PC-9 (cell line): ENCODE measurements around the gene HOXD4. TPM values are rescaled to one million over a fixed set of nuclear protein-coding genes. Genes with fewer than 3 reads are reported as not detected.

Source experiments
- BruUV-seq: library from RNA; stranded (reverse); fragments of 400-500 nt; replicated peaks from 2 replicates; lab custom pipeline; 2021; lab: Mats Ljungman, UMichigan
- CTCF ChIA-PET: fragments of 300-600 bp; sonication (Branson Sonifier 250); formaldehyde crosslinking; loops from one replicate; lab custom pipeline; 2022; ENCODE audit warnings: antibody characterized with exemption; lab: Charles Lee
- POLR2A ChIA-PET: fragments of 300-600 bp; sonication (Branson Sonifier 250); formaldehyde crosslinking; loops from one replicate; lab custom pipeline; 2022; ENCODE audit warnings: antibody characterized with exemption; ENCODE audit not compliant: unreplicated experiment; lab: Charles Lee
- DNase-seq, 2 experiments: peaks; one replicate each; pipeline versions ENCODE4 v3.0.0 to v3.0.0-alpha.2; 2015 to 2022; ENCODE audit warnings: mixed read lengths in 1 of 2
- H2AFZ ChIP-seq: fragments of 200-600 bp; sonication (generic); 2 replicates; pipeline ENCODE4 v1.8.1; 2017; ENCODE audit warnings: antibody characterized with exemption
- H3F3A ChIP-seq: fragments of 200-600 bp; sonication (generic); 2 replicates; pipeline ENCODE4 v1.8.1; 2017; ENCODE audit warnings: antibody characterized with exemption, mild to moderate bottlenecking, low read depth; ENCODE audit not compliant: insufficient read depth
- H3K27ac ChIP-seq: fragments of 200-600 bp; sonication (generic); 2 replicates; pipeline ENCODE4 v1.6.1; 2016; ENCODE audit warnings: mixed run types
- H3K27me3 ChIP-seq: fragments of 200-600 bp; sonication (generic); 2 replicates; pipeline ENCODE4 v1.6.1; 2016; ENCODE audit warnings: low read depth, mixed run types; ENCODE audit not compliant: insufficient read depth
- H3K36me3 ChIP-seq: fragments of 200-600 bp; sonication (generic); 2 replicates; pipeline ENCODE4 v1.6.1; 2016; ENCODE audit warnings: low read depth, mixed run types
- H3K4me1 ChIP-seq: fragments of 200-600 bp; sonication (generic); replicated peaks from 2 replicates; pipeline ENCODE4 v1.6.1; 2016; ENCODE audit warnings: mixed run types; ENCODE audit not compliant: insufficient read depth
- H3K4me2 ChIP-seq: fragments of 200-600 bp; sonication (generic); 2 replicates; pipeline ENCODE4 v1.6.1; 2017; ENCODE audit warnings: mixed run types
- H3K4me3 ChIP-seq: fragments of 200-600 bp; sonication (generic); 2 replicates; pipeline ENCODE4 v1.6.1; 2016; ENCODE audit warnings: mixed run types
- H3K79me2 ChIP-seq: fragments of 200-600 bp; sonication (generic); 2 replicates; pipeline ENCODE4 v1.6.1; 2017; ENCODE audit warnings: low read depth, mixed run types
- H3K9me2 ChIP-seq: fragments of 200-600 bp; sonication (generic); 2 replicates; pipeline ENCODE4 v1.8.1; 2017; ENCODE audit warnings: mild to moderate bottlenecking; ENCODE audit not compliant: insufficient read depth
- H3K9me3 ChIP-seq: fragments of 200-600 bp; sonication (generic); 2 replicates; pipeline ENCODE4 v1.8.1; 2016; ENCODE audit warnings: low read depth; ENCODE audit not compliant: insufficient read depth
- H4K20me1 ChIP-seq: fragments of 200-600 bp; sonication (generic); 2 replicates; pipeline ENCODE4 v1.8.1; 2017; ENCODE audit not compliant: insufficient read depth
- EZH2 ChIP-seq: fragments of 200-600 bp; sonication (generic); IDR thresholded peaks from 2 replicates; pipeline ENCODE4 v1.8.0; 2017; ENCODE audit warnings: antibody characterized with exemption, low read depth
- intact Hi-C: fragments of 100-400 bp; cut with micrococcal nuclease; formaldehyde crosslinking; loops from one replicate; pipeline ENCODE4 v1.10.0; 2022; ENCODE audit not compliant: unreplicated experiment
- total RNA-seq: library from RNA; stranded (reverse); gene quantifications from 2 replicates; pipeline ENCODE4 v1.2.3, GENCODE V29; 2021
- TF ChIP-seq, protein P1 (sequence below): fragments of 200-600 bp; sonication (generic); conservative IDR thresholded peaks from 2 replicates; pipeline ENCODE4 v1.6.1; 2017; ENCODE audit warnings: mixed run types, antibody characterized with exemption, mild to moderate bottlenecking, moderate library complexity

Gene HOXD4
- total RNA-seq, 1 experiment from 2014 or later = not detected

DNA sequence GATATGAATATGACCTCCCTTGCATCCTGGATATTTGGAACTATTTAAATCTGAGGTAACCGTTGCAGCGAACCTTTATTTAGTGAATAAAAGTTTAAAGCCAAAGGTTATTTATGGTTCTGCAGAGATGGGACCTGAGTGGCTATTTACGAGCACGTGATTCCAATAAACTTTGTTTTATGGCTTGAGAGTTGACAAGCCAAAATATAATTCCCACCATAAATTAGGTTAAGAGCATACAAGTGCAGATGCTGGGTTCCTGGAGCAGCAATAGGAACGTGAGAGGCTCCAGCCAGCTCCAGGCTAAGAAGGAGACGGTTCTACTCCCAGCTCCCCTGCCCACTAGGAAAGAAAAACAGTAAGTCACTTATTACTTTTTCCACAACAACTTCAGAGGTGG lies 5.2 kb upstream of the HOXD4 start:
- ChIA-PET CTCF (no interaction called here), POLR2A (no interaction called here)
- no TSS peak for BruUV-seq
- no peaks in the 10 kb centered on the region for H3F3A ChIP-seq
- no peaks in the 10 kb centered on the region for H3K9me2 ChIP-seq
- H3K4me1 ChIP-seq = no peaks in the 10 kb centered on the region
- no peak overlapping the region for H3K4me3 ChIP-seq
- H3K9me3 ChIP-seq = no peaks in the 10 kb centered on the region
- DNase-seq = no peak
- no peak overlapping the region for H2AFZ ChIP-seq
- no peak overlapping the region for H3K27ac ChIP-seq
- no peaks in the 10 kb centered on the region for H3K36me3 ChIP-seq
- H4K20me1 ChIP-seq = no peaks in the 10 kb centered on the region
- H3K4me2 ChIP-seq = no peak overlapping the region
- H3K79me2 ChIP-seq = no peaks in the 10 kb centered on the region
- TF ChIP-seq, protein P1, sequence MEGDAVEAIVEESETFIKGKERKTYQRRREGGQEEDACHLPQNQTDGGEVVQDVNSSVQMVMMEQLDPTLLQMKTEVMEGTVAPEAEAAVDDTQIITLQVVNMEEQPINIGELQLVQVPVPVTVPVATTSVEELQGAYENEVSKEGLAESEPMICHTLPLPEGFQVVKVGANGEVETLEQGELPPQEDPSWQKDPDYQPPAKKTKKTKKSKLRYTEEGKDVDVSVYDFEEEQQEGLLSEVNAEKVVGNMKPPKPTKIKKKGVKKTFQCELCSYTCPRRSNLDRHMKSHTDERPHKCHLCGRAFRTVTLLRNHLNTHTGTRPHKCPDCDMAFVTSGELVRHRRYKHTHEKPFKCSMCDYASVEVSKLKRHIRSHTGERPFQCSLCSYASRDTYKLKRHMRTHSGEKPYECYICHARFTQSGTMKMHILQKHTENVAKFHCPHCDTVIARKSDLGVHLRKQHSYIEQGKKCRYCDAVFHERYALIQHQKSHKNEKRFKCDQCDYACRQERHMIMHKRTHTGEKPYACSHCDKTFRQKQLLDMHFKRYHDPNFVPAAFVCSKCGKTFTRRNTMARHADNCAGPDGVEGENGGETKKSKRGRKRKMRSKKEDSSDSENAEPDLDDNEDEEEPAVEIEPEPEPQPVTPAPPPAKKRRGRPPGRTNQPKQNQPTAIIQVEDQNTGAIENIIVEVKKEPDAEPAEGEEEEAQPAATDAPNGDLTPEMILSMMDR = no peak
- TF ChIP-seq EZH2 = no peak
- peaks cover 76% of the 10 kb centered on the region for H3K27me3 ChIP-seq
- intact Hi-C loops = no loop called here

- Histone ChIP-seq H3K36me3 (no peaks in the 10 kb centered on the region), H4K20me1 (no peaks in the 10 kb centered on the region), H3K9me3 (no peaks in the 10 kb centered on the region), H3K27me3 (peaks cover 81% of the 10 kb centered on the region), H3K79me2 (no peaks in the 10 kb centered on the region), H3K4me3 (no peak overlapping the region), H3K27ac (no peak overlapping the region), H3K9me2 (no peaks in the 10 kb centered on the region), H3K4me1 (no peaks in the 10 kb centered on the region), H2AFZ (no peak overlapping the region), H3K4me2 (no peak overlapping the region), H3F3A (no peaks in the 10 kb centered on the region)
- BruUV-seq = no TSS peak
- intact Hi-C loops = no loop called here
- DNase-seq = no peak
- CTCF ChIA-PET = no interaction called here
- POLR2A ChIA-PET = no interaction called here
- TF ChIP-seq EZH2 = no peak
- TF ChIP-seq, protein P1 = no peak
Observed at GRCh38 chr2:176146645-176147044, 4.7 kb upstream of the HOXD4 start.

GRCh38 chr2:176147210-176147799 lies 4.0 kb upstream of the HOXD4 start:
- no peak for TF ChIP-seq EZH2
- TF ChIP-seq, protein P1 = no peak
- no TSS peak for BruUV-seq
- Histone ChIP-seq H3K4me3 (no peak overlapping the region), H3K4me1 (no peaks in the 10 kb centered on the region), H3K9me2 (no peaks in the 10 kb centered on the region), H3K36me3 (no peaks in the 10 kb centered on the region), H3K27ac (no peak overlapping the region), H3K27me3 (peaks cover 85% of the 10 kb centered on the region), H3F3A (no peaks in the 10 kb centered on the region), H3K9me3 (no peaks in the 10 kb centered on the region), H4K20me1 (no peaks in the 10 kb centered on the region), H3K4me2 (no peak overlapping the region), H3K79me2 (no peaks in the 10 kb centered on the region), H2AFZ (no peak overlapping the region)
- intact Hi-C loops = no loop called here
- no peak for DNase-seq
- ChIA-PET POLR2A (no interaction called here), CTCF (no interaction called here)
